SHP77 (cell line): ENCODE data around the gene UXT.
"Not testable (repeated sequence)": the region's sequence is repeated elsewhere in the genome, so short reads cannot be mapped to it uniquely, and the experiment has no call there.

ENCODE experiments used
- DNase-seq, 2 experiments: peaks; one replicate each; lab custom pipeline; 2025; lab: John Stamatoyannopoulos, UW

UXT gene, protein sequence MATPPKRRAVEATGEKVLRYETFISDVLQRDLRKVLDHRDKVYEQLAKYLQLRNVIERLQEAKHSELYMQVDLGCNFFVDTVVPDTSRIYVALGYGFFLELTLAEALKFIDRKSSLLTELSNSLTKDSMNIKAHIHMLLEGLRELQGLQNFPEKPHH

DNA sequence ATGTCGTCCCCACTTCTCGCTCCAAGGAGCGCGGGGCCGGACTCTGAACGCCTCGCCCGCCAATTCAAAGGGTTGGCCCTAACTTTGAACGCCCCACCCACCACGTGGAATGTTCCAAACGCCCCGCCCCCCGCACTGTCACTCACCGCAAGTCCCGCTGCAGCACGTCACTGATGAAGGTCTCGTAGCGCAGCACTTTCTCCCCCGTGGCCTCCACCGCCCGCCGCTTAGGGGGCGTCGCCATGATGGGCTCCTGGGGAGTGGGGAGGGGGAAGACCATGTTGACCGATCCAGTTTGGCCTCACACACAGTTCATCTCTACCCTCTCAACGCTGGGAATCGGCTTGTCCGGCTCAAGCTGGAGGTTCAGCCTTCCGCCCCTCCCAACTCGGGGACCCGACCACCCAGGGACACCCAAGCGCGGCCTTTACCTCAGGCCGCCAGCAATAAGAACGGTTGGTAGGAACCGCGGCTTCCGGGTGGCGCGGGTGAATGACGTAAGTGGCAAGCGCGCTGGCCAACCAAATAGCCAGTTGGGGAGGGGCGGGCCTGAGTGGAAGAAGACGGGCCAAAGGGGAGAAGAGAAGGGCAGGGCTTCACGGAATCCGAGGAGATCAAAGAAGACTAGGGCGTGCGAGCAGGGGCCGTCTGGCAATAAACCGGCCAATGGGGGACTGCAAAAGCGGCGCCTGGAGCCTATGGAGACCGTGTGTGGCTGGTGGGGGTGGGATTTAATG lies at the start of gene UXT:
UXT (minus strand) TSS at position 497 of the 737 bp plus-strand sequence; CDS start at position 244, 253 bp downstream.
- peak; percentile 85 to 88 for DNase-seq

- no peak for DNase-seq
Measured at GRCh38 chrX:47707031-47707780, 48.2 kb upstream of the UXT start.

DNA sequence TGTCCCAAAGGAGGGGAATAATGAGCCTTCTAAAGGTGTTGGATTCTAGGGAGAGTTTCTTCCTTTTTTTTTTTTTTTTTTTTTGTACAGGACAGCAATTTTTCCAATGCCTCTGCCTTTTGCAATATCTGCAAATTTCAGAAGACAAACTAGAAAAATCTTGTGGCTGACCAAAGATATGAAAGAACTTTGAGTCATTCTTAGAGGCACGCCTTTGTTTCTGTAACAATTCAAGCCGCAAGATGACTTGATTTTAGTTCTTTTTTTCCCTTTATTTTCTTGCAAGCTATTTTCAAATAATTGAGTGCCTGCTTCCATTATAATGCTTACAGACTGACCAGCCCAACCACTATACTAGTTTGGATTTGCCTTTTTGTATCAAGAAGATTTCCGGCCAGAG lies 47.6 kb upstream of the UXT start:
- no peak for DNase-seq

DNA sequence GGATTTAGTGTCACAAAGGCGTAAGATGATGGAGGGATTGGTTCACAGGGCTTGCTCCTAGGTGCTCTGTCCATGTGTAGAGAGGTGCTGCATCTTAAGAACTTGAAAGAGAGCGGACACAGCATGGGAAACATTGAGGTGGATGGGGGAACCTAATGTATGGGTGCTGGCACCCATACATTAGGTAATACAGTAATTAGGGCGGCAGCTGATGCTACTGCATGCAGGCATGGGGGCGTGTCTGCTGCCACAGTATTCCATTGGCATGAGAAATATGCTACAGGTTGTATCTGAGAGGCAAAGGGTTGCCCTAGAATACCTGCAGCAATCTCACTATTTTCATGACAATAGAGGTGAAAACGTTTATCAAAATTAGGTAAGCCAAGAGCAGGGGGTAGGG lies 45.8 kb upstream of the UXT start:
- DNase-seq = no peak

DNA sequence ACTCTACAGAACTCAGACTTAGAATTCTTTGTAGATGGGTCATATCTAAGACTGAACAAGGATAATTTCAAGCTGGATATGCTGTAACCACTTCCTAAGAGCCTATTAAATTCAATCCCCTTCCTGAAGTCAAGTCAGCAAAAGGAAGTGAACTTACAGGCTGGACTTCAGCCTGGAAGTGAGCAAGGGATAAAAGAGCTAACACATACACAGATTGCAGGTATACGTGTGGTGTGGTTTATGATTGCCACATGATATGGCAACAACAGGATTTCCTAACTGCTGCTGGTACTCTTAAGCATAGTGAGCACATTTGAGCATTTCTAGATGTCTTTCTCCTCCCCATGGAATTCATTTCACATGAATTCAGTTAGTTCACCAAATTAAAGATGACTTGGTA lies 38.2 kb upstream of the UXT start:
- no peak for DNase-seq

- DNase-seq = peak in 1 of 2 experiments; percentile 1
Measured at GRCh38 chrX:47690175-47690574, 31.2 kb upstream of the UXT start.

GRCh38 chrX:47687263-47687662 lies 28.3 kb upstream of the UXT start:
- no peak for DNase-seq

DNA sequence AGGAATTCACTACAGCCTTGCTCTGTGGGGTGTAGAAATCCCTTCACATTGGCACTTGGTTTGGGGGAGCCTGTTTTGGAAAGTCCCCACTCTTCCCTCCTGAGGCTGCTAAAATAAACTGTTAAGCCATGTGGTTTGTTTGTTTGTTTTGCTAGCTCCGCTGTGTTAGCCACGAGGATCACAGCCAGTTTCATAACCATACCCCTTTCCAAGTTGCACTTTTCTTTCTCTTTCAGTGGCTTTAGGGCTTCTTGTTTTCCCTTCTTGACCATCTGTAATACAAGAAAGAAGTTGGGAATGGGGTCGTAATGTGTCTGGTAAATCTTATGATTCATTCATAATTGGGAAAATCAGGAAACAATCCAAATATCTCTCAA lies 24.8 kb upstream of the UXT start:
- no peak for DNase-seq

DNA sequence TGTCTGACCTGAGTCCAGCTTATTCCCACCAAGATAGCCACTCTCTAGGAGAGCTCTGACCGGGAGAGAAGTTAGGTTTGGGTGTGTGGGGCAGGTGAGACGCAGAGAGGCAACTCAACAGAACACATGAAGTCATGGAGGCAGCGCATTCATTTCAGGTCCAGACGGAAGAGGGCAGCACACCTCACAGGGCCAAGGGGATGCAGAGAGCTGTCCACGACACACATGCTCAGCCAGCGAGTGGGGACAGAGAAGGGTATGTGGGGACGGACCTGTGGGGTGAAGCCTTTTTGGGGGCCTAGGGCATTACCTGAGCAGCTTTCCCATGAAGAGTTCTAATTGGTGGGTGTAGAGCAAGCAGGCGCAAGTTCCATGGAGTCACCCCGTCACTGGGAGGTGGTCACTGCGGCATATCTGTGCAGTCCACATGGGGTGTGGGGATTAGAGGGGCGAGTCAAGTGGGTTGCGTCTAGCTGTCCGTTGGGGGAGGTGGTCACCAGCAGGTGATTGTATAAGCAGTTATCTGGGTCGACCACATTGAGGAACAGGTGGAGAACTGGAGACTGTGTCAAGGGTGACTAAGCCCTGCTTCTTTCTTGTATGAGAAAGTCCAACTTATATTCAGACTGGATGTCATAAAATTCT lies 24.3 kb upstream of the UXT start:
- DNase-seq = no peak

DNA sequence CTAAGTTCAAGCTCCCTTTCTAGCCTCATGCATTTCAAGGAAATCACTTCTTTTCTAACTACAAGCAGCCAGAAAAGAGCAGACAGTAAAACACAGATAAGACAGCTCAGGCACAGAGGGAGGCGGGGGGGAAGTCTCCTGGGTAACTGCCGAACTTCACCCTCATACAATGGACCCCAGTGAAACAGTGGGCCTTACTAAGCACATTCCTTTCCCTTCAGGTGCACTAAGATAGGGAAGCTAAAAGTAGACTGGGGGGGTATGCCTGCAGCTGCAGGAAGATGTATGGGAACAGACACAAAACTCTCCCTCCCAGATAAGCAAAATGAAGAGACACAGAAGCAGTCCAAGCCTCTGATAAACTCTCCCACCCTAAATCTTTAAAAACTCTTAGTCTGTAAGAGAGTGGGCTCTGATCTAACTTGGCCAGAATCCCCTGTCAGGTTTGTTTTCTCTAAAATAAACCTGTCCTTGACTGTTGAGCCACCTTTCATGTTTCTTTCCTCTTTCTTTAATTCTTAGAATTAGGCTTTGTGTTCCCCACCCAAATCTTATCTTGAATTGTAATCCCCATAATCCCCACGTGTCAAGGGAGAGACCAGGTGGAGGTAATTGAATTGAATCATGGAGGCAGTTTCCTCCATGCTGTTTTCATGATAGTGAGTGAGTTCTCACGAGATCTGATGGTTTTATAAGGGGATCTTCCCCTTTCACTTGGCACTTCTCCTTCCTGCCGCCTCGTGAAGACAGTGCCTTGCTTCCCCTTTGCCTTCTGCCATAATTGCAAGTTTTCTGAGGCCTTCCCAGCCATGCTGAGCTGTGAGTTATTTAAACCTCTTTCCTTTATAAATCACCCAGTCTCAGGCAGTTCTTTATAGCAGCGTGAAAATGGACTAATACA lies 17.2 kb upstream of the UXT start:
- not testable (repeated sequence) for DNase-seq

GRCh38 chrX:47674776-47675175 lies 15.8 kb upstream of the UXT start:
- DNase-seq = no peak

DNA sequence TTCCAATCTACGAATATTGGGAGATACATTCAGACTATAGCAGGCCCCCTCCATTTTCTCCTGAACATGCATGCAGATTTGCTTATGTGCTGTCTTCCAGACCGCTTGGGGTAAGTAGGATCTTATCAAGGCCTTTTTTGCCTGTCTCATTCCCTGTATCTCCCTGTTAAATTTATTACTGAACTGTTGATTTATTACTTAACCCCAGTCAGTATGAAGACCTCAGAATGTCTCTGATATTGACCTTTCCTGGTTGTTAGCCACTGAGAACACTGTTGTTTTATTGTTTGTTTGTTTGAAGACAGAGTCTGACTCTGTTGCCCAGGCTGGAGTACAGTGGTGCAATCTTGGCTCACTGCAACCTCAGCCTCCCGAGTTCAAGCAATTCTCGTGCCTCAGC lies 6.8 kb upstream of the UXT start:
- DNase-seq = not testable (repeated sequence)

- DNase-seq = no peak
Measured at GRCh38 chrX:47664737-47665136, 5.8 kb upstream of the UXT start.

GRCh38 chrX:47662144-47662657 lies 3.2 kb upstream of the UXT start:
- DNase-seq = no peak

DNA sequence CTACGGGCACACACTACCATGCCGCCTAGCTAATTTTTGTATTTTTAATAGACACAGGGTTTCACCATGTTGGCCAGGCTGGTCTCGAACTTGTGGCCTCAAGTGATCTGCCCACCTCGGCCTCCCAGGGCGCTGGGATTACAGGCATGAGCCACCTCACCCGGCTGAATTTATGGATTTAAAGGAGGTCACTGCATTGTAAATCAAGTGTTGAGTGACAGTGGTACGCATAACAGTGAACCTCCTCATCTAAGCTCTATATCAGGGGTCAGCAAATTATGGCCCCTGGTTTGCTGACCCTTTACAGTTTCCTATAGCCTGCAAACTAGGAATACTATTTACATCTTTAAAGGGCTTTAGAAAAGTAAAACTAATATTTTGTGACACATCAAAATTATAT lies 2.6 kb upstream of the UXT start:
- DNase-seq = no peak

DNA sequence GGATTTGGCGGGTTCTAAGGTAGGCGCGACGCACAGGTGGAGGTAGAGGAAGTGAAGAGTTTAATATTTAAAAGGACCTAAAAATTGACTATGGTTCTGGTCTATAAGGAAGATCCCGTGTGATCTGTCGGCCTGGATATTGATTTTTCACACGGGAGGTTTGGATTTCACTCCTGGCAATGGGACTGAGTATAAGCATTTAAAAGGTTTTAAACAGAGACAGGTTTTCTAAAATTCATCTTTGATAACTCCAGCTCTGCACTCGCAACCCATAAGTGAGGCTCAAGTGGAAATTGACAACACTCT lies 394 bp upstream of the UXT start:
- DNase-seq = no peak

DNA sequence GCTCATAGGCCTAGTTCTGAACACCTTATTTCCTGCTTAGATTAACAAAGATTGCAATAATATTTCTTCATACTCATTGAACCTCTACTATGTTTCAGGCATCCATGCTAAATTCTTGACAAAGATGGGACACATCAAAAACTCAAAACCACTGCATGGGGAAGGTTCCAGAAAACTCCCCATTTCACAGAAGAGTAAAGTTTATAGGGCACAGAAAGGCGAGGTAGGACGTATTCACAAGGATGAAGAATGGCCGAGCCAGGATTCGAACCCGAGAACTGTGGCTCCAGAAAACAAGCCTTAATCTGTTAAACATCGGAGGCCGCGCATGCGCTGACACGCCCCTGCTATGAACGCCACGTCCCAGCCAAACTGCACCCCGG lies 688 bp downstream of the UXT start:
- no peak for DNase-seq

GRCh38 chrX:47651043-47651905 lies 7.7 kb downstream of the UXT start:
- DNase-seq = peak in 1 of 2 experiments; percentile 29

- peak; percentile 93 to 95 for DNase-seq
Measured at GRCh38 chrX:47650164-47651042, 8.6 kb downstream of the UXT start, which contains the start of gene ELK1. ELK1 (minus strand) TSS chrX:47650563; CDS start chrX:47641441, 9,122 bp downstream.

DNA sequence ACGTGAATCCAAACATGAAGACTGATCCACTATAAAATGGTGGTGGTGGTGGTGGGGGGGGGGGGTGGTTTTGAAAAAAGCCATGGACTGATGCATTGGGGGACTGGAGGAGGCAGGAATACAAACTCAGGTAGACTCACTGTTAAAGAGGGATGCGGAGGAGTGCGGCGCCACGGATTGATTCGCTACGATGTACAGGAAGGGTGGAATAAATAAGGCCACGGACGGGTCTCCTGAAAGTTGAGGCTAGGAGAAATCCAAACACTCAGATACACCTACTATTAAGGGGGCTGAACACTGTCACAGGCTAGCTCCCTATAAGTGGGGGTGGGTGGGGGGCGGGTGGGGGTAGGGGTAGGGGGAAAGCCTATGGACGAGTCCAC lies 9.2 kb downstream of the UXT start:
- no peak for DNase-seq
